ENCODE measurements around the gene SCG5. TPM values are rescaled to one million over a fixed set of nuclear protein-coding genes. Genes with fewer than 3 reads are reported as not detected.

The SCG5 gene
- total and polyA plus RNA-seq, 2 experiments from 2014 or later = 9.0 to 20.2 TPM

DNA sequence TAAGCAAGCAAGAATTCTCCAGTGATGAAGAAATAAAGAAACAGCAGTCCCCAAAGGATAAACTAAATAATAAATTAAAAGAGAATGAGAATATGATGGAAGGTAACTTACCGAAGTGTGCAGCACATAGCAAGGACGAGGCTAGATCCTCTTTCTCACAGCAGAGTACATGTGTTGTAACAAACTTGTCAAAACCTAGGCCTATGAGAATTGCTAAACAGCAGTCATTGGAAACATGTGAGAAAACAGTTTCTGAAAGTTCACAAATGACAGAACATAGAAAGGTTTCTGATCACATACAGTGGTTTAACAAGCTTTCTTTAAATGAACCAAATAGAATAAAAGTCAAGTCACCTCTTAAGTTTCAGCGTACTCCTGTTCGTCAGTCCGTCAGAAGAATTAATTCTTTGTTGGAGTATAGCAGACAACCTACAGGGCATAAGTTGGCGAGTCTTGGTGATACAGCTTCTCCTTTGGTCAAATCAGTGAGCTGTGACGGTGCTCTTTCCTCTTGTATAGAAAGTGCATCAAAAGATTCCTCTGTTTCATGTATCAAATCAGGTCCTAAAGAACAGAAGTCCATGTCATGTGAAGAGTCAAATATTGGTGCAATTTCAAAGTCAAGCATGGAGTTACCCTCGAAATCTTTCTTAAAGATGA, 4.5 kb upstream of the SCG5 start:
- Histone ChIP-seq H3K4me1 (ENCODE audit: low read depth) (peaks cover 4% of the 10 kb centered on the region), H3K27ac (no peak overlapping the region), H3K4me3 (no peak overlapping the region), H3K27me3 (no peaks in the 10 kb centered on the region), H3K9me3 (ENCODE audit: low read depth) (no peaks in the 10 kb centered on the region), H3K36me3 (peaks cover 14% of the 10 kb centered on the region)
- DNase-seq (ENCODE audit: low read depth in 1 of 2, low spot score in 1 of 2) = no peak
- TF ChIP-seq, protein P1, sequence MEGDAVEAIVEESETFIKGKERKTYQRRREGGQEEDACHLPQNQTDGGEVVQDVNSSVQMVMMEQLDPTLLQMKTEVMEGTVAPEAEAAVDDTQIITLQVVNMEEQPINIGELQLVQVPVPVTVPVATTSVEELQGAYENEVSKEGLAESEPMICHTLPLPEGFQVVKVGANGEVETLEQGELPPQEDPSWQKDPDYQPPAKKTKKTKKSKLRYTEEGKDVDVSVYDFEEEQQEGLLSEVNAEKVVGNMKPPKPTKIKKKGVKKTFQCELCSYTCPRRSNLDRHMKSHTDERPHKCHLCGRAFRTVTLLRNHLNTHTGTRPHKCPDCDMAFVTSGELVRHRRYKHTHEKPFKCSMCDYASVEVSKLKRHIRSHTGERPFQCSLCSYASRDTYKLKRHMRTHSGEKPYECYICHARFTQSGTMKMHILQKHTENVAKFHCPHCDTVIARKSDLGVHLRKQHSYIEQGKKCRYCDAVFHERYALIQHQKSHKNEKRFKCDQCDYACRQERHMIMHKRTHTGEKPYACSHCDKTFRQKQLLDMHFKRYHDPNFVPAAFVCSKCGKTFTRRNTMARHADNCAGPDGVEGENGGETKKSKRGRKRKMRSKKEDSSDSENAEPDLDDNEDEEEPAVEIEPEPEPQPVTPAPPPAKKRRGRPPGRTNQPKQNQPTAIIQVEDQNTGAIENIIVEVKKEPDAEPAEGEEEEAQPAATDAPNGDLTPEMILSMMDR (IDR thresholded peaks at IDR 0.05; ENCODE audit: low read depth, low read length) = no peak

DNA sequence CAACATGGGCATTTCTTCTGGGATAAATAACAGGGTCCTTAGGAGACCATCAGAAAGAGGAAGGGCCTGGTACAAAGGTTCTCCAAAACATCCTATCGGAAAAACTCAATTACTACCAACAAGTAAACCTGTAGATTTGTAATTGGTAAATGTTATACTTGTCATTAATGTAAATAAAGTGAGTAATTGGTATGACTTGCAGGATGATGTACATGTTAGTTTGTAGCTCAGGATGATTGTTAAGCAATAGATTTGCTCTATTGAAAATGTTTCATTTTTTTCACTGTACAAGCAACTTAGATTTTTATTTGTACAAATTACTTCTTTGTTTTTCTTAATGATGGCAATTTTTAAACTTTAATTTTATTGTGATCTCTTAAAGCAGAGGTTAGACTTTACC, 3.8 kb upstream of the SCG5 start:
- Histone ChIP-seq H3K27me3 (no peaks in the 10 kb centered on the region), H3K36me3 (peaks cover 14% of the 10 kb centered on the region), H3K4me1 (ENCODE audit: low read depth) (peaks cover 4% of the 10 kb centered on the region), H3K27ac (no peak overlapping the region), H3K9me3 (ENCODE audit: low read depth) (no peaks in the 10 kb centered on the region), H3K4me3 (no peak overlapping the region)
- TF ChIP-seq, protein P1 (IDR thresholded peaks at IDR 0.05; ENCODE audit: low read depth, low read length) = no peak
- no peak for DNase-seq (ENCODE audit: low read depth in 1 of 2, low spot score in 1 of 2)

DNA sequence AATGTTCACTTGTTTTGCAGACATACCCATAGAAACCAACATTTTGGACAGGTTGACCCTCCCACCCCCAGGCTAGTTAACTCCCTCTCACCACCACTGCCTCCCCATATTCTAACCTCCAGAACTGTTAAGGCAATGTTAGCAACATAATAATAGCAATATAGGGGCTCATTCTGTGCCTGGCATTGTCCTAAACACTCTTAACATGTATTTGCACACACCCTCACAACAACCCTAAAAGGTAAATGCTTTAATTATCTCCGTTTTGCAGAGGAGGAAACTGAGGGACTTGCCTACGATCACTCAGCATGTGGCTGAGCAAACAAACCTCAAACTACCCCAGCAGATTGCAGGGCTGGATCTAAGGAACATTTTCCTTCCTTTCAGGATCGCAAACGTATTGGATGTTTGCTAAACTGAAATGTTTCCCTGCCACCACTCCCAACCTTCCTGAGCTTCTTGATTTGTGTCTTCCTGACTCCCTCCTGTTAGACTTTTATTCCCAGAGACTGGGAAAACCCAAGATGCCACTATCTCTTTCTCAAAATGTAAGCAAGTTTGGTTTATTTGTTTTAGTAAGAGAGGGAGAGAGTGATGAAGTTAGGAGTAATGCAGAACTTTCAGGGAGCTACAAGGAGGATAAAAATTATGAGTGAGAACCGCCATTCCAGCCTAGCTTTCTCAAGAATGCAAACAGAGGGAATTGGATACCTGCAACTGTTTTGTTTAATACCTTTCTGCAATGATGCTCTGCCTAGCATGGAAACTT, 1.3 kb downstream of the SCG5 start:
- TF ChIP-seq, protein P1 (IDR thresholded peaks at IDR 0.05; ENCODE audit: low read depth, low read length) = no peak
- H3K27ac ChIP-seq = no peak overlapping the region
- H3K4me3 ChIP-seq = no peak overlapping the region
- H3K9me3 ChIP-seq (ENCODE audit: low read depth) = no peaks in the 10 kb centered on the region
- no peaks in the 10 kb centered on the region for H3K27me3 ChIP-seq
- no peak for DNase-seq (ENCODE audit: low read depth in 1 of 2, low spot score in 1 of 2)
- H3K36me3 ChIP-seq = no peaks in the 10 kb centered on the region
- H3K4me1 ChIP-seq (ENCODE audit: low read depth) = peaks cover 12% of the 10 kb centered on the region

DNA sequence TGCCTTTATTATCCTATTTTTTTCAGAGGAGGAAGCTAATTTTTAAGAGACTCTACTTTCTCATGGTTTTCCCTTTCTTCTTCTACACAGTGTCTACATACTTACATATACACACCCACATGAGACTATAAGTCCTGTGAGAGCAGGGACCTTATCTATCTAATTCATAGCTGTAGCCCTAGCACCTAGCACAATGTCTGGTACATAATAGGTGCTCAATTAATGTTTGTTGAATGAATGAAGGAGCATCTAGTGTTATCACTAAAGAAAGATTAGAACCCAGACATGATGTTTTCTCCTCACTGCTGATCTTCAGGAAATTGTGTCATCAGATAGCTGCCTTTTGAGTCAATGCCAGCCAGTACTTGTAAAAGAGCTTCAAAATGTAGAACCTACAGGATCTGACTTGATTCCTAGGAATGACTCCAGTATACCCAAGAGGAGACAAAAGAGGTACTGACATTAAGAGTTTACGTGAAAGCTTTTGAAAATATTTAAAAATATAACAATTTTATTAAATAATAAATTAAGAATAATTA, 2.5 kb downstream of the SCG5 start:
- no peaks in the 10 kb centered on the region for H3K27me3 ChIP-seq
- H3K4me1 ChIP-seq (ENCODE audit: low read depth) = peaks cover 12% of the 10 kb centered on the region
- DNase-seq (ENCODE audit: low read depth in 1 of 2, low spot score in 1 of 2) = no peak
- no peak overlapping the region for H3K27ac ChIP-seq
- H3K4me3 ChIP-seq = no peak overlapping the region
- no peaks in the 10 kb centered on the region for H3K9me3 ChIP-seq (ENCODE audit: low read depth)
- TF ChIP-seq, protein P1 (IDR thresholded peaks at IDR 0.05; ENCODE audit: low read depth, low read length) = no peak
- H3K36me3 ChIP-seq = no peaks in the 10 kb centered on the region

DNA sequence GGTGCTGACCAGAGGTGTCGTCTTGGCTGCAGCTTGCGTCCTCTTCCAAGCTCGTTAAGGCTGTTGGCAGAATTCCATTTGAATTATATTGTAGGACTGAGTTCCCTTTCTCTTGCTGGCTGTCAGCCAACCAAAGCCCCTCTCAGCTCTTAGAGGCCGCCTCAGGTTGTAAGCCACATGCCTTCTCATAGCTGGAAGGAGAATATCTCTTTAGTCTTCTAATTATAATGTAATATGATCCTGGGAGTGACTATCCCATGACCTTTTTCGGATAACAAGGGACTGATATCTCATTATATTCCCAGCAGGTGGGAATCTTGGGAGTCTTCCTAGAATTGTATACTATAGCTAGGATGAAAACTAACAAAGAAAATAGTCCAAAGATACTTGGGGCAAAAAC, 4.8 kb downstream of the SCG5 start:
- peak in 1 of 2 donors; percentile 78 for DNase-seq (ENCODE audit: low read depth in 1 of 2, low spot score in 1 of 2)
- no peaks in the 10 kb centered on the region for H3K27me3 ChIP-seq
- H3K27ac ChIP-seq = peak overlapping the region; percentile 35
- peaks cover 12% of the 10 kb centered on the region for H3K4me1 ChIP-seq (ENCODE audit: low read depth)
- no peaks in the 10 kb centered on the region for H3K9me3 ChIP-seq (ENCODE audit: low read depth)
- no peaks in the 10 kb centered on the region for H3K36me3 ChIP-seq
- no peak overlapping the region for H3K4me3 ChIP-seq
- TF ChIP-seq, protein P1 (IDR thresholded peaks at IDR 0.05; ENCODE audit: low read depth, low read length) = no peak
